ENCODE data around the gene SLC22A4. TPM values are rescaled to one million over a fixed set of nuclear protein-coding genes. Genes with fewer than 3 reads are reported as not detected.

SLC22A4 gene
- total RNA-seq, 1 experiment from 2014 or later: 0.72 TPM

- Histone ChIP-seq H2AK5ac (ENCODE audit: insufficient read length, low read length) (no peak overlapping the region), H3K56ac (ENCODE audit: insufficient read length, low read depth, low read length) (no peak overlapping the region), H3K27ac (ENCODE audit: insufficient read length, low read depth, low read length) (no peak overlapping the region), H2BK20ac (ENCODE audit: low read depth, low read length, poor library complexity, severe bottlenecking) (no peak overlapping the region), H3K23ac (ENCODE audit: insufficient read length, low read depth, low read length) (no peak overlapping the region), H3K23me2 (ENCODE audit: insufficient read length, low read depth, low read length, poor library complexity, severe bottlenecking) (peaks cover 3% of the 10 kb centered on the region), H2BK120ac (ENCODE audit: low read depth, low read length, poor library complexity, severe bottlenecking) (no peak overlapping the region), H2BK5ac (ENCODE audit: insufficient read length, low read length) (no peak overlapping the region), H4K91ac (ENCODE audit: insufficient read length, low read depth, low read length) (no peak overlapping the region), H2BK12ac (ENCODE audit: insufficient read length, low read depth, low read length) (no peak overlapping the region), H3K4ac (ENCODE audit: low read depth, low read length) (no peak overlapping the region), H4K8ac (replicated peaks; ENCODE audit: insufficient read length, low read depth, low read length) (no peak overlapping the region), H3K9me3 (ENCODE audit: control insufficient read depth, low read depth, low read length) (no peaks in the 10 kb centered on the region), H3T11ph (ENCODE audit: low read length) (no peak overlapping the region), H4K20me1 (ENCODE audit: control insufficient read depth, insufficient read depth, insufficient read length) (no peaks in the 10 kb centered on the region), H3K14ac (ENCODE audit: insufficient read depth, low read length) (no peak overlapping the region), H4K5ac (ENCODE audit: insufficient read length, low read depth, low read length) (no peak overlapping the region), H3K4me1 (ENCODE audit: insufficient read depth, low read length) (no peaks in the 10 kb centered on the region), H3K79me1 (ENCODE audit: insufficient read depth, low read depth, low read length, poor library complexity, severe bottlenecking) (no peaks in the 10 kb centered on the region), H2AFZ (ENCODE audit: low read length) (no peak overlapping the region), H2BK15ac (ENCODE audit: low read depth, low read length) (no peak overlapping the region), H3K9ac (ENCODE audit: extremely low read depth, insufficient read length, low read length) (no peak overlapping the region), H3K4me2 (ENCODE audit: insufficient read depth, insufficient read length, low read length) (no peak overlapping the region), H3K79me2 (ENCODE audit: insufficient read depth, low read length) (no peaks in the 10 kb centered on the region), H3K18ac (ENCODE audit: insufficient read length, low read depth, low read length) (no peak overlapping the region), H3K27me3 (ENCODE audit: insufficient read depth, low read length) (no peaks in the 10 kb centered on the region)
- TF ChIP-seq CTCF (conservative IDR thresholded peaks at IDR 0.05): no peak
- no peak overlapping the region for H3K4me3 Mint-ChIP-seq
- WGBS (ENCODE audit: extremely low coverage, insufficient read length, low lambda C conversion rate): no CpG with 5 or more reads among the region's 1 CpG
- no peaks in the 10 kb centered on the region for H3K9me3 Mint-ChIP-seq
- no peaks in the 10 kb centered on the region for H3K27me3 Mint-ChIP-seq (ENCODE audit: low read depth)
- no peak overlapping the region for H3K27ac Mint-ChIP-seq
- no peaks in the 10 kb centered on the region for H3K36me3 Mint-ChIP-seq (ENCODE audit: insufficient read depth in 1 of 3, low read depth in 3 of 3)
- H3K4me1 Mint-ChIP-seq: peaks cover 3 to 4% of the 10 kb centered on the region in 2 experiments
- no peak for DNase-seq
Observed at GRCh38 chr5:132364319-132364718, 70.1 kb downstream of the SLC22A4 start.

Data from H9 (cell line).